ENCODE data around the gene SCGB2A2. TPM values are rescaled to one million over a fixed set of nuclear protein-coding genes. Genes with fewer than 3 reads are reported as not detected.

SCGB2A2 gene
- total and polyA plus RNA-seq, 11 donors: not detected

GRCh38 chr11:62245271-62245753 is 24.6 kb upstream of the SCGB2A2 start:
- Histone ChIP-seq H3K36me3 (no peaks in the 10 kb centered on the region), H3K27ac (no peak overlapping the region), H3K27me3 (peaks cover 0 to 6% (median 0%) of the 10 kb centered on the region in 9 donors), H3K4me3 (no peak overlapping the region), H3K4me1 (peaks cover 0 to 10% (median 0%) of the 10 kb centered on the region in 12 donors), H3K9me3 (peaks cover 0 to 3% (median 0%) of the 10 kb centered on the region in 12 donors)
- peak in 1 of 5 donors; percentile 55 for DNase-seq
- intact Hi-C loops (cut with DNase I): no loop called here
- peak in 2 of 4 donors; percentile 47 to 59 for ATAC-seq
- peak in 1 of 12 donors; percentile 6 for TF ChIP-seq CTCF (IDR thresholded peaks at IDR 0.05)
- no peak for TF ChIP-seq POLR2A (IDR thresholded peaks at IDR 0.05)
- WGBS, 4 donors: 14 to 25% (median 16%) methylated on average over 6 of the region's 6 CpGs

- TF ChIP-seq POLR2A (IDR thresholded peaks at IDR 0.05) (no peak), CTCF (IDR thresholded peaks at IDR 0.05) (no peak)
- Histone ChIP-seq H3K36me3 (no peaks in the 10 kb centered on the region), H3K4me1 (no peaks in the 10 kb centered on the region), H3K4me3 (no peak overlapping the region), H3K27ac (no peak overlapping the region), H3K9me3 (peaks cover 0 to 42% (median 24%) of the 10 kb centered on the region in 12 donors), H3K27me3 (peaks cover 0 to 6% (median 0%) of the 10 kb centered on the region in 9 donors)
- ATAC-seq (no peak), DNase-seq (no peak)
- WGBS, 4 donors: 48 to 61% (median 55%) methylated on average over 4 of the region's 4 CpGs
- intact Hi-C loops (cut with DNase I): no loop called here
These were observed 18.3 kb upstream of the SCGB2A2 start for GRCh38 chr11:62251698-62252097.

GRCh38 chr11:62253999-62254542 is 15.9 kb upstream of the SCGB2A2 start:
- no peak for DNase-seq
- no peak overlapping the region for H3K27ac ChIP-seq
- WGBS, 4 donors: 63 to 73% (median 67%) methylated on average over 3 of the region's 3 CpGs
- H3K4me1 ChIP-seq: no peaks in the 10 kb centered on the region
- peaks cover 0 to 42% (median 24%) of the 10 kb centered on the region in 12 donors for H3K9me3 ChIP-seq
- no peak for ATAC-seq
- peaks cover 0 to 10% (median 0%) of the 10 kb centered on the region in 9 donors for H3K27me3 ChIP-seq
- no peak for TF ChIP-seq CTCF (IDR thresholded peaks at IDR 0.05)
- intact Hi-C loops (cut with DNase I): no loop called here
- H3K4me3 ChIP-seq: no peak overlapping the region
- no peaks in the 10 kb centered on the region for H3K36me3 ChIP-seq

- no peak for ATAC-seq
- 78 to 86% (median 84%) methylated on average over 2 of the region's 2 CpGs for WGBS, 4 donors
- intact Hi-C loops (cut with DNase I): no loop called here
These were observed 13.7 kb upstream of the SCGB2A2 start for GRCh38 chr11:62256281-62256680.

More at GRCh38 chr11:62256281-62256680, 13.7 kb upstream of the SCGB2A2 start:
- Histone ChIP-seq H3K4me3 (no peak overlapping the region), H3K27ac (no peak overlapping the region), H3K9me3 (peaks cover 0 to 30% (median 20%) of the 10 kb centered on the region in 12 donors), H3K4me1 (no peaks in the 10 kb centered on the region), H3K36me3 (no peaks in the 10 kb centered on the region), H3K27me3 (peaks cover 0 to 14% (median 0%) of the 10 kb centered on the region in 9 donors)
- no peak for TF ChIP-seq CTCF (IDR thresholded peaks at IDR 0.05)
- no peak for TF ChIP-seq POLR2A (IDR thresholded peaks at IDR 0.05)
- no peak for DNase-seq

Data from heart left ventricle (tissue), 16 donors.